IMR-90 (cell line): ENCODE data around the gene TXNDC12.

Source experiments
- CTCF ChIP-seq: conservative IDR thresholded peaks from 2 replicates; pipeline ENCODE4 v1.5.1; 2012; ENCODE audit warnings: mild to moderate bottlenecking, low read depth, low read length, improper control_type of control experiment
- FOS ChIP-seq: fragments of 150-350 bp; IDR thresholded peaks from 2 replicates; pipeline ENCODE4 v1.6.1; 2016; ENCODE audit warnings: low read depth, low read length
- POLR2A ChIP-seq: IDR thresholded peaks from 2 replicates; pipeline ENCODE4 v1.6.1; 2012; ENCODE audit warnings: mild to moderate bottlenecking, low read depth, low read length
- RFX5 ChIP-seq: IDR thresholded peaks from 2 replicates; pipeline ENCODE4 v1.8.0; 2012; ENCODE audit warnings: low read depth, mild to moderate bottlenecking, low read length, moderate library complexity

- no peak for TF ChIP-seq FOS
- TF ChIP-seq POLR2A: no peak
- TF ChIP-seq CTCF: no peak
- TF ChIP-seq RFX5: no peak
These were observed 410 bp downstream of the TXNDC12 start for GRCh38 chr1:52054496-52055065.
